Parathyroid adenoma (tissue), 2 donors: ENCODE data around the gene METAP1.
"Not testable (repeated sequence)": the region's sequence is repeated elsewhere in the genome, so short reads cannot be mapped to it uniquely, and the experiment has no call there.

Experiments used
- H2AFZ ChIP-seq: fragments of 300-600 bp; sonication (generic); one replicate; pipeline ENCODE4 v1.7.0; 2017; ENCODE audit warnings: antibody characterized with exemption, mild to moderate bottlenecking
- H3K27ac ChIP-seq: fragments of 300-600 bp; sonication (generic); one replicate; pipeline ENCODE4 v1.7.0; 2017
- H3K27me3 ChIP-seq: fragments of 300-600 bp; sonication (generic); one replicate; pipeline ENCODE4 v1.7.0; 2017; ENCODE audit warnings: low read length; ENCODE audit not compliant: control insufficient read depth, insufficient read depth
- H3K36me3 ChIP-seq: fragments of 300-600 bp; sonication (generic); one replicate; pipeline ENCODE4 v1.7.0; 2017; ENCODE audit warnings: low read length; ENCODE audit not compliant: control insufficient read depth, insufficient read depth
- H3K4me1 ChIP-seq: fragments of 300-600 bp; sonication (generic); one replicate; pipeline ENCODE4 v1.7.0; 2017; ENCODE audit warnings: control low read depth
- H3K4me2 ChIP-seq: fragments of 300-600 bp; sonication (generic); one replicate; pipeline ENCODE4 v1.7.0; 2017; ENCODE audit warnings: low read length
- H3K4me3 ChIP-seq: fragments of 300-600 bp; sonication (generic); one replicate; pipeline ENCODE4 v1.7.0; 2017; ENCODE audit warnings: low read depth, low read length
- H3K79me2 ChIP-seq: fragments of 300-600 bp; sonication (generic); one replicate; pipeline ENCODE4 v1.7.0; 2017; ENCODE audit warnings: control low read depth
- H3K9ac ChIP-seq: fragments of 300-600 bp; sonication (generic); one replicate; pipeline ENCODE4 v1.7.0; 2017; ENCODE audit warnings: mild to moderate bottlenecking
- H3K9me3 ChIP-seq: fragments of 300-600 bp; sonication (generic); one replicate; pipeline ENCODE4 v1.7.0; 2017; ENCODE audit warnings: low read length; ENCODE audit not compliant: control insufficient read depth
- TF ChIP-seq, protein P1 (sequence below): fragments of 300-600 bp; sonication (generic); IDR thresholded peaks from one replicate; pipeline ENCODE4 v1.7.0; 2017; ENCODE audit warnings: antibody characterized with exemption, mild to moderate bottlenecking
- donor health status: primary hyperparathyroidism.

The METAP1 gene

GRCh38 chr4:99099311-99099710, 103.8 kb downstream of the METAP1 start:
- Histone ChIP-seq H3K9ac (no peak overlapping the region), H3K36me3 (no peaks in the 10 kb centered on the region), H3K4me3 (no peak overlapping the region), H3K9me3 (no peaks in the 10 kb centered on the region), H2AFZ (no peak overlapping the region), H3K4me1 (no peaks in the 10 kb centered on the region), H3K27ac (no peak overlapping the region), H3K79me2 (no peaks in the 10 kb centered on the region), H3K27me3 (no peaks in the 10 kb centered on the region), H3K4me2 (no peak overlapping the region)
- TF ChIP-seq, protein P1, sequence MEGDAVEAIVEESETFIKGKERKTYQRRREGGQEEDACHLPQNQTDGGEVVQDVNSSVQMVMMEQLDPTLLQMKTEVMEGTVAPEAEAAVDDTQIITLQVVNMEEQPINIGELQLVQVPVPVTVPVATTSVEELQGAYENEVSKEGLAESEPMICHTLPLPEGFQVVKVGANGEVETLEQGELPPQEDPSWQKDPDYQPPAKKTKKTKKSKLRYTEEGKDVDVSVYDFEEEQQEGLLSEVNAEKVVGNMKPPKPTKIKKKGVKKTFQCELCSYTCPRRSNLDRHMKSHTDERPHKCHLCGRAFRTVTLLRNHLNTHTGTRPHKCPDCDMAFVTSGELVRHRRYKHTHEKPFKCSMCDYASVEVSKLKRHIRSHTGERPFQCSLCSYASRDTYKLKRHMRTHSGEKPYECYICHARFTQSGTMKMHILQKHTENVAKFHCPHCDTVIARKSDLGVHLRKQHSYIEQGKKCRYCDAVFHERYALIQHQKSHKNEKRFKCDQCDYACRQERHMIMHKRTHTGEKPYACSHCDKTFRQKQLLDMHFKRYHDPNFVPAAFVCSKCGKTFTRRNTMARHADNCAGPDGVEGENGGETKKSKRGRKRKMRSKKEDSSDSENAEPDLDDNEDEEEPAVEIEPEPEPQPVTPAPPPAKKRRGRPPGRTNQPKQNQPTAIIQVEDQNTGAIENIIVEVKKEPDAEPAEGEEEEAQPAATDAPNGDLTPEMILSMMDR = no peak

DNA sequence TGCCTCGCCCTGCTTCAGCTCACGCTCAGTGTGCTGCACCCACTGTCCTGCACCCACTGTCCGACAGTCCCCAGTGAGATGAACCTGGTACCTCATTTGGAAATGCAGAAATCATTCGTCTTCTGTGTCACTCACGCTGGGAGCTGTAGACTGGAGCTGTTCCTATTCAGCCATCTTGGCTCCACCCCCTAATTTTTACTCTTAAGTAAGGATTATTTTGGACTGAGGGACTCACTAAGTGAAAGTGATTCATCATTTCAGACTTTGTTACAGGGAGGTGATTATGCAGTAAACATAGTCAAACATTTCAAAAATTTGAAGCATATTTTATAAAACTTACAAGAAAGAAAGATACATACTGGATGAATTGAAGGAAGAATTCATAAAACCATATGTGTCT, 104.3 kb downstream of the METAP1 start:
- H3K27ac ChIP-seq, H3K4me2 ChIP-seq, H3K27me3 ChIP-seq, H2AFZ ChIP-seq, H3K4me3 ChIP-seq, H3K9ac ChIP-seq, H3K79me2 ChIP-seq, H3K9me3 ChIP-seq, H3K36me3 ChIP-seq, H3K4me1 ChIP-seq: not testable (repeated sequence)

GRCh38 chr4:99100876-99101275, 105.4 kb downstream of the METAP1 start:
- Histone ChIP-seq H3K4me3 (no peak overlapping the region), H3K79me2 (no peaks in the 10 kb centered on the region), H3K9me3 (no peaks in the 10 kb centered on the region), H3K4me1 (no peaks in the 10 kb centered on the region), H2AFZ (no peak overlapping the region), H3K27me3 (no peaks in the 10 kb centered on the region), H3K36me3 (no peaks in the 10 kb centered on the region), H3K27ac (no peak overlapping the region), H3K9ac (no peak overlapping the region), H3K4me2 (no peak overlapping the region)
- TF ChIP-seq, protein P1 = no peak

DNA sequence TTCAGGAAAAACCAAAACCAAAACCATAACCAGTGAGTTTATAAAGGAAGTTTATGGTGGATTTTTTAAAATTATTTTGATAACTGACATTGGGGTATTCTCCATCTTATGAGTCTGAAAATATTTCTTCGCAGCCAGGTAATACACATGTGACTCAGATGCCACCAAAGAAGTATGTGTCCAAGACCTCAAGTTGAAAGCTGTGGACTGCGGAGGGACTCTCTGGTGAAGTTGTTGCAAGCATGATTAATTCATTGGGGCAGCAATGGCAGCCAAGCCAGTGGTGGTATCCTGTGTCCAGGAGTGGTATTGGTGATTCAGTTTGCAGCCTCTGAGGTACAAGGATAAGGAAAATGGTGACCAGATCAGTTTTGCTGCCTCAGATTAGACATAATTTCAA, 107.1 kb downstream of the METAP1 start:
- Histone ChIP-seq H3K27ac (no peak overlapping the region), H2AFZ (no peak overlapping the region), H3K4me2 (no peak overlapping the region), H3K79me2 (no peaks in the 10 kb centered on the region), H3K9me3 (no peaks in the 10 kb centered on the region), H3K4me3 (no peak overlapping the region), H3K36me3 (no peaks in the 10 kb centered on the region), H3K27me3 (no peaks in the 10 kb centered on the region), H3K9ac (no peak overlapping the region), H3K4me1 (no peaks in the 10 kb centered on the region)
- TF ChIP-seq, protein P1 = no peak

GRCh38 chr4:99103166-99103565, 107.6 kb downstream of the METAP1 start:
- TF ChIP-seq, protein P1 = no peak

More at GRCh38 chr4:99103166-99103565, 107.6 kb downstream of the METAP1 start:
- no peak overlapping the region for H2AFZ ChIP-seq
- H3K79me2 ChIP-seq = no peaks in the 10 kb centered on the region
- H3K9me3 ChIP-seq = no peaks in the 10 kb centered on the region
- no peaks in the 10 kb centered on the region for H3K4me1 ChIP-seq
- no peak overlapping the region for H3K4me3 ChIP-seq
- H3K36me3 ChIP-seq = no peaks in the 10 kb centered on the region
- no peak overlapping the region for H3K4me2 ChIP-seq
- no peaks in the 10 kb centered on the region for H3K27me3 ChIP-seq
- H3K27ac ChIP-seq = no peak overlapping the region
- no peak overlapping the region for H3K9ac ChIP-seq
